ENCODE data around the gene SCFD1.

DNA sequence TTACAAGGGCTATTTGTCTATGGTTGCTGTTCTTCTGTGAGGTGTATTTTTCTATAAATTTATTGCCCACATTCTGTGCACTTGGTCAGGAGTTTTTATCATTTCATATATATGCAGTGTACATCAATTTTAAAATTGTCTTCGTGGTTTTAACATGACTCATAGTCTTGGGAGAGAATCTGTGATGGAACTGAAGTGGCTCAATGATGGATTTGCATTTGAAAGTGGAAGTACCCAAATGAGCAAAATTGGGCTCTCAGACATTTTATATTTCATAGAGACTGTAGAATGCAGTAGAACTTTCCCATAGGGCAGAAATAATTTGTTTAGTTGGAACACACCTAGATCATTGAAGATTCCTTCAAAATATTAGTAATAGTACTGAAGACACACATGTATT, 1.9 kb upstream of the SCFD1 start:
- TF ChIP-seq POLR2AphosphoS5 (IDR thresholded peaks at IDR 0.05) (no peak), CTCF (IDR thresholded peaks at IDR 0.05) (no peak), EP300 (IDR thresholded peaks at IDR 0.05; ENCODE audit: low read depth) (no peak)

Measured in transverse colon (tissue), 4 donors.